BJ (cell line): Measurements from ENCODE around the gene MAML3. TPM values are rescaled to one million over a fixed set of nuclear protein-coding genes. Genes with fewer than 3 reads are reported as not detected.

Experiments
- CTCF ChIA-PET: fragments of 350-600 bp; formaldehyde crosslinking; extraction: SDS; loops from one replicate; lab custom pipeline; 2021; ENCODE audit warnings: antibody characterized with exemption, inconsistent platforms; lab: Yijun Ruan, JAX
- POLR2A ChIA-PET: fragments of 300-600 bp; sonication (Branson Sonifier 250); formaldehyde crosslinking; extraction: SDS; loops from one replicate; lab custom pipeline; 2021; ENCODE audit warnings: antibody characterized with exemption; lab: Charles Lee
- DNase-seq: peaks from one replicate; pipeline ENCODE4 v3.0.0-alpha.2; 2011; ENCODE audit warnings: low read depth
- H3K27me3 ChIP-seq: 2 replicates; pipeline ENCODE4 v1.6.0; 2011; ENCODE audit warnings: low read length; ENCODE audit not compliant: control insufficient read depth, insufficient read depth
- H3K36me3 ChIP-seq: 2 replicates; pipeline ENCODE4 v1.5.1; 2011; ENCODE audit warnings: low read length; ENCODE audit not compliant: control insufficient read depth, insufficient read depth
- H3K4me3 ChIP-seq: 2 replicates; pipeline ENCODE4 v1.5.1; 2011; ENCODE audit warnings: low read depth, mild to moderate bottlenecking, control low read depth, low read length
- polyA plus RNA-seq: library from polyadenylated mRNA; depleted of rRNA; stranded (reverse); fragments of >200 nt; gene quantifications from 2 replicates; pipeline ENCODE4 v1.2.3, GENCODE V29; 2011
- TF ChIP-seq, protein P1 (sequence below): IDR thresholded peaks from 2 replicates; pipeline ENCODE4 v1.5.1; 2011; ENCODE audit warnings: low read depth, mild to moderate bottlenecking, control low read depth, inconsistent platforms, low read length, moderate library complexity; ENCODE audit not compliant: insufficient read depth

The MAML3 gene
- polyA plus RNA-seq, 1 experiment, result 1.6 TPM

DNA sequence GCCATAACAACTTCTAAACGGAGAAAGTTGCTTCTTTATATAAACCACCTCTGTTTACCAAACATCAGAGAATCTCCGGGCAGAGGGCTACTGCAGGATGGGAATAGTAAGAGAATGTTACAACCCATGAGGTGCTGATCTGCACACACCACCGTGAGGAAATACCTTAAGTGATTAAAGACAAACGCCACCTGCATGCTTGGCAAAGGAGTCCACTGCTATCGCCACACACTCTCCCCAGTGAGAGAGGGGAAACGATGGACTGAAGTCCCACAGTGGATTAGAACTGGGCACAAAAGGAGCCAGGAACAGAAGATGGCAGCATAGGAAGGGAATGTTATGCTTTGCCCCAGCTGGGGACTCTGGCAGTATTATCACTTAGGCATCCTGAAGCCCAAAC lies 15.6 kb downstream of the MAML3 start:
- Histone ChIP-seq H3K36me3 (no peaks in the 10 kb centered on the region), H3K27me3 (no peaks in the 10 kb centered on the region), H3K4me3 (no peak overlapping the region)
- ChIA-PET POLR2A (no interaction called here), CTCF (interaction anchor here (0.6 to 0.9 kb wide), 2 partner anchors 113 to 176 kb away, joined by 3 read pairs; no protein-coding TSS in a partner anchor)
- DNase-seq, result no peak
- TF ChIP-seq, protein P1, sequence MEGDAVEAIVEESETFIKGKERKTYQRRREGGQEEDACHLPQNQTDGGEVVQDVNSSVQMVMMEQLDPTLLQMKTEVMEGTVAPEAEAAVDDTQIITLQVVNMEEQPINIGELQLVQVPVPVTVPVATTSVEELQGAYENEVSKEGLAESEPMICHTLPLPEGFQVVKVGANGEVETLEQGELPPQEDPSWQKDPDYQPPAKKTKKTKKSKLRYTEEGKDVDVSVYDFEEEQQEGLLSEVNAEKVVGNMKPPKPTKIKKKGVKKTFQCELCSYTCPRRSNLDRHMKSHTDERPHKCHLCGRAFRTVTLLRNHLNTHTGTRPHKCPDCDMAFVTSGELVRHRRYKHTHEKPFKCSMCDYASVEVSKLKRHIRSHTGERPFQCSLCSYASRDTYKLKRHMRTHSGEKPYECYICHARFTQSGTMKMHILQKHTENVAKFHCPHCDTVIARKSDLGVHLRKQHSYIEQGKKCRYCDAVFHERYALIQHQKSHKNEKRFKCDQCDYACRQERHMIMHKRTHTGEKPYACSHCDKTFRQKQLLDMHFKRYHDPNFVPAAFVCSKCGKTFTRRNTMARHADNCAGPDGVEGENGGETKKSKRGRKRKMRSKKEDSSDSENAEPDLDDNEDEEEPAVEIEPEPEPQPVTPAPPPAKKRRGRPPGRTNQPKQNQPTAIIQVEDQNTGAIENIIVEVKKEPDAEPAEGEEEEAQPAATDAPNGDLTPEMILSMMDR, result no peak

DNA sequence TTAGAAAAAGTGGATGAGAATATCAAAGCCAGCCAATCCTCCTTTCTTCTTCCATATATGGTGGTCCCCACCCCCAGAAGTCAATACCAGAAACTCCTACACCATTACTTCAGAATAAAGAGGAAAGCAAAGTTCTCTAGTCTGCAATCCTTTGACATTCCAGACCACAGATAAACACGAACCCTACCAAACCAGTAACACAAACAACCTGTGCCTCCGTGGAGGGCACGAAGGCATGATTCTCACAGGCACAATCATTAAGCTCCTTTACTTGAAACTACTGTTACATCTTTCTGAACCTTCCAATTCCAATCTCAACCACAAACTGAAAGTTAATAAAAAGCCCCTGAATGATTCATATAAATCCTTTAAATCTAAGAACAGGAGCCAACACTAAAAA lies 16.3 kb downstream of the MAML3 start:
- TF ChIP-seq, protein P1, result no peak
- no peak for DNase-seq
- CTCF ChIA-PET, result interaction anchor here (0.9 kb wide), 1 partner anchor 114 kb away, joined by 3 read pairs; no protein-coding TSS in a partner anchor
- Histone ChIP-seq H3K36me3 (no peaks in the 10 kb centered on the region), H3K27me3 (no peaks in the 10 kb centered on the region), H3K4me3 (no peak overlapping the region)
- POLR2A ChIA-PET, result no interaction called here

DNA sequence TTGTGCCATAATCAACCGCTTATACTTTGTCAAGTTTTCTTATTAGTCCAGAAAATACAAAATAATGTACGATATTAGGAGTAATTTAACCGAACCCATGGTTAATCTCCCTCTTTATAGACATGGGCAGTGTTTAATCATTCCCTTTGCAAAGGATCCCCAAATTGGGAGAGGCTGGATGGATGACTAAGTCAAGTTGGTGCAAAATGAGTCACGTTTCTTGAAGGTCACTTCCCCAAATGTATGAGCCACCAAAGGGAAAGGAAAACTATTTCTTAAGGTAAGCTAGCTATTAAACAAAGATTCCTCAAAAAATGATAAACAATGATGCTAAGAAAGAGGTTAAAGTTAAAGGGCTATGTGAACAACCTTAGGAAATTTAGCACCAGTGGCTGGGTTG lies 17.5 kb downstream of the MAML3 start:
- Histone ChIP-seq H3K36me3 (no peaks in the 10 kb centered on the region), H3K27me3 (no peaks in the 10 kb centered on the region), H3K4me3 (no peak overlapping the region)
- DNase-seq, result no peak
- TF ChIP-seq, protein P1, result no peak
- ChIA-PET CTCF (interaction anchor here (1.0 kb wide), 1 partner anchor 11 kb away, joined by 3 read pairs; no protein-coding TSS in a partner anchor), POLR2A (no interaction called here)

DNA sequence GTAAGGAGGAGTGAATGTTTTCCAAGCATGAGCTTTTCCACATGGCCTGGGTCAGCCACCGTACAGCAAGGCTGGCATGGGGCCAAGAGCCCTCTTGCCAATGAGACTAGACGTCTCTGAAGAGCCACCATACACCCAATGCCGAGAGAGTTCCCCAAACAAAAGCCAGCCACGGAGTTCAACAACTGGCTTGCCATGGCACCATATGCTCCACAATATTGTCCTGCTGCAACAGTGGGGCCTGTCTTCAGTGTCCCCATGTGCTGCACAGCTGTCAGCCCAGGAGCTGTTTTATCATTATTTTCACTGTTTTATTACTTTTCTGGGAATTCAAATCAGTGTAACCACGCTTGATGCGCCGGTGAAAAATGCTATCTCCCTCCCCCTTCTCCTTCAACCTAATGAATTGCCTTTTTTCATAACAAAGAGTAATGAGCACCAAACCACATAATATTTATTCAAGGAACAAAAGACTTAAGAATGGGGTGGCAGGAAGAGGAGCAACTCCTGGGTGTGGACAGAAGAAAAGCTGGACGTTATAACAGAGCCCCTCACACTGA lies 18.4 kb downstream of the MAML3 start:
- Histone ChIP-seq H3K36me3 (no peaks in the 10 kb centered on the region), H3K27me3 (no peaks in the 10 kb centered on the region), H3K4me3 (no peak overlapping the region)
- ChIA-PET POLR2A (no interaction called here), CTCF (interaction anchor here (0.6 to 1.3 kb wide), 3 partner anchors 9 to 118 kb away, joined by 3 to 5 read pairs (median 3); no protein-coding TSS in a partner anchor)
- no peak for DNase-seq
- TF ChIP-seq, protein P1, result no peak

DNA sequence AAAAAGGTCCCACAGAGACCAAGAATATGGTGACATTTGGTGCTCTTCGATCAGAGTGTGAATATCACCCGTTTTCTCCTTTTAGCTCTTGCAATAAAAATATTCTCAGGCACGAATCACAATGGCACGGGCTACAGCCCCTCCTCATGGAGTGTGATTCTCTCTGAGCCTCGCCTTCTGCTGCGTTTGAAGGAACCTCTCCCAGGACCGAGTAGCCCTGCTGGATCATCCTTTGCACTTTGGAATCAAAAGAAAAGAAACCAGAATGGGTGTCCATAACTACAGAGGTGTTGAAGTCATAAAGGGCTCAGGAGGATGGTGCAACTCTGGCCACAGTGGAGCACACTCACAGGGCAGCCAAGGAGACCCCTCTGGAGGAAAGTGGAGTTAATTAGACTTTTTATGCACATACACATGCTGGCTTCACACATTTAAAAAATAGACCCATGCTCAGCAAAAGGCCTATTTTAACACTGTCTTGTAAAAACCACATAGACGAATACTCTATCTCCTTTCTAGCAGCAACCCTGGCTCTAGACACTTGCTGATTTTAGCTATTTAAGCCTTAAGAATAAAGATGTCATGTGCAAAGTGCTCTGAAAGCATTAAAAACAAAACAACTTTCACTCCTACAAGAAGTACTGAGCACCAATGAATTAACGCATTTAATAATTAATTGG lies 19.1 kb downstream of the MAML3 start:
- POLR2A ChIA-PET, result no interaction called here
- TF ChIP-seq, protein P1, result no peak
- H3K4me3 ChIP-seq, result no peak overlapping the region
- no peak for DNase-seq
- CTCF ChIA-PET, result interaction anchor here (0.6 to 1.3 kb wide), 3 partner anchors 10 to 118 kb away, joined by 3 to 5 read pairs (median 3); no protein-coding TSS in a partner anchor
- H3K27me3 ChIP-seq, result no peaks in the 10 kb centered on the region
- H3K36me3 ChIP-seq, result no peaks in the 10 kb centered on the region
